GM23248 (cell line): ENCODE data around the gene GPS2.

Experiments used
- EZH2 ChIP-seq: fragments of 200-600 bp; sonication (generic); IDR thresholded peaks from 2 replicates; pipeline ENCODE4 v1.6.1; 2018; ENCODE audit warnings: antibody characterized with exemption, mild to moderate bottlenecking; ENCODE audit not compliant: insufficient read depth, poor library complexity, severe bottlenecking
- EZH2phosphoT487 ChIP-seq: fragments of 200-600 bp; sonication (generic); IDR thresholded peaks from 2 replicates; pipeline ENCODE4 v1.6.1; 2018; ENCODE audit warnings: antibody characterized with exemption, moderate library complexity, mild to moderate bottlenecking, low read depth; ENCODE audit not compliant: insufficient read depth

- TF ChIP-seq EZH2 (no peak), EZH2phosphoT487 (no peak)
Measured at GRCh38 chr17:7308625-7309433, 6.3 kb downstream of the GPS2 start.
